Upper lobe of left lung (tissue), 6 donors: ENCODE measurements around the gene ADGRD2. TPM values are rescaled to one million over a fixed set of nuclear protein-coding genes. Genes with fewer than 3 reads are reported as not detected.
A peak's percentile ranks its signal among the peaks of the same experiment; 100 is the strongest.

ENCODE experiments used
- ATAC-seq, 2 donors: fragments of 200-7000 bp; cut with Tn5 transposase; one replicate each; pipeline ENCODE4 v1.9.1; 2022; ENCODE audit warnings: mild to moderate bottlenecking in 2 of 2, moderate library complexity in 2 of 2; ENCODE audit not compliant: low FRiP score in 2 of 2
- DNase-seq, 2 donors: peaks; one replicate each; pipeline ENCODE4 v3.0.0-alpha.2; 2019 to 2020
- H3K27ac ChIP-seq, 4 donors: fragments of 200-600 bp; sonication (generic); one replicate each; pipeline ENCODE4 v1.5.1; 2016 to 2019
- H3K27me3 ChIP-seq, 4 donors: fragments of 200-600 bp; sonication (generic); one replicate each; pipeline ENCODE4 v1.5.1; 2017 to 2019
- H3K36me3 ChIP-seq, 4 donors: fragments of 200-600 bp; sonication (generic); one replicate each; pipeline ENCODE4 v1.5.1; 2016 to 2019
- H3K4me1 ChIP-seq, 4 donors: fragments of 200-600 bp; sonication (generic); one replicate each; pipeline ENCODE4 v1.5.1; 2018 to 2019
- H3K4me3 ChIP-seq, 4 donors: fragments of 200-600 bp; sonication (generic); one replicate each; pipeline ENCODE4 v1.5.1; 2017 to 2019; ENCODE audit warnings: mild to moderate bottlenecking in 2 of 4, moderate library complexity in 1 of 4
- H3K9me3 ChIP-seq, 4 donors: fragments of 200-600 bp; sonication (generic); one replicate each; pipeline ENCODE4 v1.5.1; 2018 to 2019
- CTCF ChIP-seq, 6 experiments: fragments of 450-650 bp in 4 of 6; fragments of 200-600 bp in 2 of 6; sonication (generic) in 2 of 6; IDR thresholded peaks; one replicate each; pipeline ENCODE4 v1.5.1; 2016 to 2019; ENCODE audit warnings: antibody characterized with exemption in 6 of 6
- EP300 ChIP-seq, 4 donors: sonication (generic); formaldehyde crosslinking; IDR thresholded peaks; one replicate each; pipeline ENCODE4 v1.5.1; 2017; ENCODE audit warnings: antibody characterized with exemption in 4 of 4, control low read depth in 2 of 4
- POLR2A ChIP-seq, 4 donors: fragments of 450-650 bp; IDR thresholded peaks; one replicate each; pipeline ENCODE4 v1.5.1; 2016 to 2017; ENCODE audit warnings: antibody characterized with exemption in 4 of 4, mild to moderate bottlenecking in 2 of 4
- POLR2AphosphoS5 ChIP-seq, 2 donors: sonication (generic); formaldehyde crosslinking; IDR thresholded peaks; one replicate each; pipeline ENCODE4 v1.5.1; 2017; ENCODE audit warnings: antibody characterized with exemption in 2 of 2
- WGBS, 2 donors: methylation state at CpG; one replicate each; pipeline ENCODE4 v1.1.5; 2017 to 2018; 5-methylcytosine and 5-hydroxymethylcytosine counted together
- total RNA-seq, 6 donors: library from RNA; depleted of rRNA in 4 of 6; stranded (reverse); fragments of >200 nt in 4 of 6; gene quantifications; one replicate each; pipeline versions ENCODE4 v1.1.0 to v1.2.1, GENCODE V29; 2016 to 2021
- donor health status: DM: no; HTN: no; CAD: no; lungs with moderate emphysema.
- donor health status: DM: no; HTN: yes; CAD: no; lungs with severe emphysema.

ADGRD2 gene
- total RNA-seq, 6 donors from 2014 or later, result not detected

DNA sequence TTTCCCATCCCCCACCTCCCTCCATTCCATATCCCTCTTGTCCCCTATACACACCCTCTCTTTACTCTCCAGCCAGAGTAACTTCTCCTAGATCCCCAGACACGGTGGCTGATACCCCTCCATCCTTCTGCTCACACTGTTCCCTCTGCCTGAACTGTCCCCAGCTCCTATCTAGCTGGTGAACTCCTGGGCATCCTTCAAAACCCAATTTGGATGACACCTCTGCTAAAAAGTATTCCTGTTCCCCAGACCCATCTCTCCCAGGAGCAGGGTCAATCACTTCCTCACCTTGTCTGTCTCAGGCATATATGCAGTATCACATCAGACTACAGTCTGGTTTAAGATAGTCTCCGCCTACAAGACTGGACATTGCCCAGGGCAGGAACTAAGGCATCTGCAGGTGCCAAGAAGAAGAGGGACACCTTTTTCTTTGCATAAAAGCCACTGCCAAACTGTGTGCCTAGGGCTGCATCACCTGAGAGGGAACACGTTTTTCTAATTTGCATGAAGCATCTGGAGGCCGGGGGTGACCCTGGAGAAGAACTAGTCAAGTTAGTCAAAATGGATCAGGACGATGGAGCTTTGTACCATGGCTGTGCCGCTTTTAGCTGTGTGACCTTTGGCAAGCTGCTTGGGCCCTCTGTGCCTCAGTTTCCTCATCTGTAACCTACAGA, 29.8 kb downstream of the ADGRD2 start:
- WGBS, 2 donors, result 68 to 76% methylated on average over 6 of the region's 6 CpGs
- no peak for ATAC-seq
- no peak for DNase-seq
- Histone ChIP-seq H3K36me3 (no peaks in the 10 kb centered on the region), H3K9me3 (no peaks in the 10 kb centered on the region), H3K4me1 (peaks cover 6 to 17% (median 8%) of the 10 kb centered on the region in 4 donors), H3K27ac (no peak overlapping the region), H3K4me3 (no peak overlapping the region), H3K27me3 (peaks cover 0 to 17% (median 8%) of the 10 kb centered on the region in 4 donors)
- no peak for TF ChIP-seq EP300 (IDR thresholded peaks at IDR 0.05)
- no peak for TF ChIP-seq POLR2AphosphoS5 (IDR thresholded peaks at IDR 0.05)
- TF ChIP-seq CTCF (IDR thresholded peaks at IDR 0.05), result no peak
- TF ChIP-seq POLR2A (IDR thresholded peaks at IDR 0.05), result no peak

DNA sequence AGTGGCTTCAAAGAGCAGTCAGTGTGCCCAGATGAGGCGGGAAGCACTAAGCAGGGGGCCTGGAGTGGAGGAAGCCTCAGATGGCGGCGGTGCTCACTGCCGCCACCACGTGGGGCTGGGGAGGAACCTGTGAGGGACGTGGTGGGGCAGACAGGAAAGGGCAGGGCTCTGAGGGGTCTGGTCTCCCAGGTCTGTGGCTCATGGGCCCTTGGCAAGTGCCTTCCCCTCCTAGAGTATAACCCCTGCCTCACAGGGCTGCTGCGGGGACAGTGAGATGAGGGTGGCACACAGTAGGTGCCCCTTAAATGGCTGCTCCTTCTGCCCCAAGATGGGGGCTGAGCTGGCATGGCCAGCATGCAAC, 30.4 kb downstream of the ADGRD2 start:
- ATAC-seq (no peak), DNase-seq (no peak)
- peaks cover 0 to 17% (median 8%) of the 10 kb centered on the region in 4 donors for H3K27me3 ChIP-seq
- H3K27ac ChIP-seq, result no peak overlapping the region
- no peak for TF ChIP-seq POLR2A (IDR thresholded peaks at IDR 0.05)
- no peak for TF ChIP-seq CTCF (IDR thresholded peaks at IDR 0.05)
- TF ChIP-seq EP300 (IDR thresholded peaks at IDR 0.05), result no peak
- no peak for TF ChIP-seq POLR2AphosphoS5 (IDR thresholded peaks at IDR 0.05)
- H3K4me1 ChIP-seq, result peaks cover 6 to 17% (median 8%) of the 10 kb centered on the region in 4 donors
- H3K4me3 ChIP-seq, result no peak overlapping the region
- H3K9me3 ChIP-seq, result no peaks in the 10 kb centered on the region
- no peaks in the 10 kb centered on the region for H3K36me3 ChIP-seq
- WGBS, 2 donors, result 31% methylated on average over 7 of the region's 7 CpGs; no CpG with 5 or more reads in 1 of the 2 donors

DNA sequence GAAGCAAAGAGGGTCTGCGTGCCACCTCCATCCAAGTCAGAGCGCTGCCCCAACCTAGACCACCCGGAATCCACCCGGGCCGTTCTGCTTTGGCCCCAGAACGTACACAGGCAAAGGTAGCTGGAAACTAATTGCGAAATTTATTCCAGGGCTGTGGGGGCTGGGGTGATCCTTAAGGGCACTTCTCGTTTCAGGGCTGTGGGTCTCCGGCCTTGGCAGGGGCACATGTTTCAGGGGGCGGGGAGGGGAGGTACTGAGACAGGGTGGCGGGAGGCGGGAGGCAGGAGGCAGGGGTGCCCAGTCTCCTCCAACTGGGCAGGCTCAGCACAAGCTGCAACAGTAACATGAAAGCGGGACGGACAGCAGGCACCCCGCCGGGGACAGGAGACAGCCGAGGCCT, 30.9 kb downstream of the ADGRD2 start:
- H3K27me3 ChIP-seq, result peaks cover 0 to 17% (median 8%) of the 10 kb centered on the region in 4 donors
- 33 to 52% methylated on average over 8 to 17 of the region's 17 CpGs for WGBS, 2 donors

DNA sequence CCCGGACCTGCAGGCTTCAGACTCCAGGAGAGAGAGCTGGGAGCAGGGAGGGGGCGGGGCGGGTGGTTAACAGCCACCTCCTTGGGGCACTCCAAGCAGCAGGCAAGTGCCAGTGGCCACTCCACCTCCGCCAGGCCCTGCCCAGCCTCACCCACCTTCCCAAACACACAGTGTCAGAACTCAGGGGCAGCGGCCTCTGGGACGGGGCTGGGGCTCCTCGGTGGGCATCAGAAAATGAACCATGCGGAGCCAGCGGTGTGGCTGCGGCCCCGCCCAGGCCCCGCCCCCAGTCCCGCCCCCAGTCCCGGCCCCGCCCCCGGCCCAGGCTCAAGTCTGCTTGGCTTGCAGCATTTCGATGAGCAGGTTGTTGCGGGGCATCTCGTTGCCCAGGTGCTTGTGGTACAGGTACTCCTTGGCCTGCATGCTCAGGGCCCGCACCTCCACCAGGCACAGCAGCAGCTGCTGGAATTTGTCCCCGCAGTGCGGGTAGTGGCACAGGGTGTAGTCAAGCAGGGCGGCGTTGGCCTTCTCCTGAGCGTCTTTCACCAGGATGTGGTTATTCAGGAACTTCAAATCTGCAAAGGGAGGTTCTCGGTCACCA, 32.3 kb downstream of the ADGRD2 start:
- peak; percentile 58 to 81 for DNase-seq
- Histone ChIP-seq H3K9me3 (no peaks in the 10 kb centered on the region), H3K27ac (no peak overlapping the region), H3K4me3 (no peak overlapping the region), H3K27me3 (peaks cover 0 to 17% (median 5%) of the 10 kb centered on the region in 4 donors), H3K36me3 (no peaks in the 10 kb centered on the region), H3K4me1 (peaks cover 2 to 11% (median 4%) of the 10 kb centered on the region in 4 donors)
- ATAC-seq, result no peak
- TF ChIP-seq POLR2A (IDR thresholded peaks at IDR 0.05) (no peak), EP300 (IDR thresholded peaks at IDR 0.05) (no peak), CTCF (IDR thresholded peaks at IDR 0.05) (no peak), POLR2AphosphoS5 (IDR thresholded peaks at IDR 0.05) (no peak)
- 17 to 47% methylated on average over 2 to 22 of the region's 26 CpGs for WGBS, 2 donors

More for the DNA sequence above, 30.9 kb downstream of the ADGRD2 start:
- DNase-seq (no peak), ATAC-seq (no peak)
- no peaks in the 10 kb centered on the region for H3K36me3 ChIP-seq
- H3K9me3 ChIP-seq, result no peaks in the 10 kb centered on the region
- H3K4me1 ChIP-seq, result peaks cover 6 to 17% (median 8%) of the 10 kb centered on the region in 4 donors
- no peak overlapping the region for H3K4me3 ChIP-seq
- no peak overlapping the region for H3K27ac ChIP-seq
- no peak for TF ChIP-seq EP300 (IDR thresholded peaks at IDR 0.05)
- no peak for TF ChIP-seq POLR2A (IDR thresholded peaks at IDR 0.05)
- no peak for TF ChIP-seq CTCF (IDR thresholded peaks at IDR 0.05)
- TF ChIP-seq POLR2AphosphoS5 (IDR thresholded peaks at IDR 0.05), result no peak
